HFFc6 (cell line): ENCODE results near the gene LIM2. TPM values are rescaled to one million over a fixed set of nuclear protein-coding genes. Genes with fewer than 3 reads are reported as not detected.
A peak's percentile ranks its signal among the peaks of the same experiment; 100 is the strongest.

Experiments
- DNase-seq: peaks from one replicate; pipeline ENCODE4 v3.0.0-alpha.2; 2018
- H3K27ac Mint-ChIP-seq: 2 replicates; pipeline ENCODE4 v1.8.0; 2020; ENCODE audit warnings: mild to moderate bottlenecking, mixed read lengths
- H3K27me3 Mint-ChIP-seq: 2 replicates; pipeline ENCODE4 v1.8.0; 2021; ENCODE audit warnings: mild to moderate bottlenecking, moderate library complexity, mixed read lengths; ENCODE audit not compliant: insufficient read depth
- H3K36me3 Mint-ChIP-seq: 2 replicates; pipeline ENCODE4 v1.8.0; 2021; ENCODE audit warnings: low read depth, mixed read lengths
- H3K4me1 Mint-ChIP-seq: 2 replicates; pipeline ENCODE4 v1.8.0; 2020; ENCODE audit warnings: low read depth, mixed read lengths
- H3K4me3 Mint-ChIP-seq: 2 replicates; pipeline ENCODE4 v1.8.0; 2020; ENCODE audit warnings: mild to moderate bottlenecking, moderate library complexity, mixed read lengths
- H3K9me3 Mint-ChIP-seq: 2 replicates; pipeline ENCODE4 v1.8.0; 2020; ENCODE audit warnings: mild to moderate bottlenecking, mixed read lengths
- CTCF ChIP-seq: fragments of 200-600 bp; sonication (generic); IDR thresholded peaks from 2 replicates; pipeline ENCODE4 v1.5.0; 2021; ENCODE audit warnings: antibody characterized with exemption, mild to moderate bottlenecking
- total RNA-seq, 6 experiments: library from RNA; stranded (reverse); fragmentation: NEBNext Ultra II Directional; extraction: Animal tissue kit (Norgen Biotek cat#: 25700); gene quantifications; 2 replicates in 1 of 6; 3 replicates in 5 of 6; pipeline ENCODE4 v1.2.3, GENCODE V29; 2021

Gene LIM2
- total RNA-seq, 6 experiments from 2014 or later: not detected

DNA sequence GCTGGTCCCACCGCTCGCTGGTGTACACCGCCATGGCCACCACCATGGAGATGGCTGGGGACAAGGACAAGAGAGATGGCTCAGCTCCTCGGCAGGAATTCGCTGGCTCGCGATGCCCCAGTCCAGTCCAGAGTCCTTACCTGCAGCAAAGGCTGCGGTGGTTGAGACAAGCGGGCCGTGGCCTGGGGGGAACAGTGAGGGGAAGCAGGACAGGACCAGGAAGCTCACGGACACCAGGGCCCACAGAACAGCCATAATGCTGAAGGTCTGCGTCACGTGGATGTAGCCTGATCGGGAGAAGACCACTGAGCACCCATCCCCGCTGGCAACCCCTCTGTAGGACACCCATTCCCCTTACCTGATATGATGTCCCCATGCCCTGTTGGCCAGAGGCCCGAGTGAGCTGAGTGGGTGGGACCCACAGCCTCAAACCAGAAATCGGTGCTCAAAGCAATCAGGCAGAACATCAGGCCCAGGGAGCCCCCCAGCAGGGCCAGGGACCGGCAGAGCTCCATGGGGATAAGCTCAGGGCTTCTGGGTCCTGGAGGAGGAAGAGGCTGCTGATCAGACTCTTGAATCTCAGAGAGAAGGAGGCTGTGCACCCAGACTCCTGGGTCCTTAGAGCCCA lies 15.6 kb downstream of the LIM2 start:
- peaks cover 6% of the 10 kb centered on the region for H3K4me1 Mint-ChIP-seq
- H3K27ac Mint-ChIP-seq: no peak overlapping the region
- no peaks in the 10 kb centered on the region for H3K36me3 Mint-ChIP-seq
- H3K9me3 Mint-ChIP-seq: no peaks in the 10 kb centered on the region
- H3K27me3 Mint-ChIP-seq: peaks cover 24% of the 10 kb centered on the region
- DNase-seq: no peak
- TF ChIP-seq CTCF: no peak
- H3K4me3 Mint-ChIP-seq: no peak overlapping the region

DNA sequence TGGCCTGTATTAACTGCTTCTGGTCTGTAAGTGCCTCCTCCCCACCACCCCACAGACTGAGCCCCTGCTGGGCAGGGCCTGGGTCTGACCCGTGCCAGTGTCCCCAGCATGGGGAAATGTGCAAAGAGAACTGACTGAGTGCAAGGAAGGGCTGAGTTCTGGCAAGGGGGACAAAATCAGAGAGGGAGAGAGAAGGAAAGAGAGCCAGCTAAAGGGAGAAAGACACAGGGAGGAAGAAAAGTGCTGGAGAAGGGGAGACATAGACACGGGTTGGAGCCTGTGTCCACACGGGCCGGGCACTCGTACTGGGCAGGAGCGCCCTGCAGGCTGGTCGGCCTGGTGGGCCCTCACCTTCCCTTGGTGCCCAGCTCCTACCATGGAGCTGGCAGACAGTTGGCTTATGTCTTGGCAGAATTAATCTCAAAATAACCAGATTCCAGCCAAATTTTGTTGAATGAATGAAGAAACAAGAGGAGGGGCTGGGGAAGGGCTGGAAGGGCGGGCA lies 16.5 kb downstream of the LIM2 start:
- Mint-ChIP-seq H3K4me1 (peaks cover 13% of the 10 kb centered on the region), H3K36me3 (no peaks in the 10 kb centered on the region), H3K9me3 (no peaks in the 10 kb centered on the region), H3K27me3 (peaks cover 24% of the 10 kb centered on the region), H3K4me3 (no peak overlapping the region), H3K27ac (no peak overlapping the region)
- DNase-seq: no peak
- TF ChIP-seq CTCF: no peak

DNA sequence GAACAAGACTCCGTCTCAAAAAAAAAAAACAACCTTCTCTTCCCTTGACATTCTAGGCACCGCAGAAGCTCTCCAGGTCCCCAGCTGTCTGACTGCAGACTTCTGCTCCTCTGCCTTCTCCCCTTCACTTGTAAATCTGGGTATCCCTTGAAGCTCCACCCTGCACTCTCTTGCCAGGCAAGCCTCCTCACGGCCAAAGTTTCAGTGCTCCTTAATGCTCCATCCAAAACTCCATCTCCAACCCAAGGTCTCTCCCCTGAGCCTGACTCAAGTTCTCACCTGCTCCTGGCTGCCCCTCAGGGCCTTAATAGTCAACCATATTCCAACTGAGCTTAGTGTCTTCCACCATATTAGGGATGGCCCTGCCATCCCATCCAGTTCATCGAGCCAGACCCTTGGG lies 17.5 kb downstream of the LIM2 start:
- H3K36me3 Mint-ChIP-seq: no peaks in the 10 kb centered on the region; the same call in 1 of the 2 replicates
- H3K4me3 Mint-ChIP-seq: peak overlapping the region; percentile 6; the same call in 1 of the 2 replicates
- H3K27me3 Mint-ChIP-seq: peaks cover 24% of the 10 kb centered on the region
- H3K4me1 Mint-ChIP-seq: peaks cover 17% of the 10 kb centered on the region
- no peaks in the 10 kb centered on the region for H3K9me3 Mint-ChIP-seq
- no peak overlapping the region for H3K27ac Mint-ChIP-seq
- DNase-seq: no peak
- TF ChIP-seq CTCF: no peak

DNA sequence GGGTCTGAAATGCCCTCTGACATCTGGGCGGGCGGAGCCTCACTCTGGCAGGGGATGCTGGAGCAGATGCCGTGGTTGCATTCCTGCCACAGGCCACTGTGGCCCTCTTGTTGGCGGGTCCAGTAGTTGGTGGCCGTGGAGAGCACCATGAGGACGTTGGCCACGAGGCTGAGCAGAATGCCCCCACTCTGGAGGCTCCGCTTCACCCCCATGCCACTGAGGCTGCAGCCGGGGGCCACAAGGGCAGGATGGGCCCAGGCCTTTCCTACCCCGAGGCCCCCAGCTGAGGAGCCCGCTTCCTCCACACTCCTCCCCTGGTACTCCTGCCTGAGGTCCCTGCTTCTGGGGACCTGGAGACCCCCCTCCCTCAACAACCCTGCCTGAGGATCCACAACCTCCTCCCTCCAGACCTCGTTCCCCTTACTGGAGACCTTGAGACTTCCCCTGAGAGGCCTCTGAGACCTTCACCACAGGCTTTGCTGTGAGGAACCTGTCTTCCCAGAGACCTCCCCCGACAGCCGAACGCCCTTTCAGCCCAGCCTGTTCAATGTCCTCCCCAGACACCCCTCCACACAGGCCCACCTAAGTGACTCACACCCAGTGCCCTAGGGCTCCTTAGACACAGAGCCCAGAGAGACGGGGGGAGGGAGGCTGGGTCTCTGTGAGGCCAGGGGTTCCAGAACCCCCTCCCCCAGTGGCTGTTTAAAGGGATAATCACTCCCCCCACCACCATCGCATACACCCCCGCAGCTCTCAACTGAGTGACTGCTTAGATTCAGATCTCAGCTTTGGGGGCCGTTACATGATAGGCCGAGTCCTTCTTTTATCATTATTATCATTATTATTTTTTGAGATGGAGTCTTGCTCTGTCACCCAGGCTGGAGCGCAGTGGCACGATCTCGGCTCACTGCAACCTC lies 19.1 kb downstream of the LIM2 start, which contains the start of gene CLDND2:
Gene CLDND2 (minus strand): TSS at position 638 of the 917 bp plus-strand sequence. CDS start 426 bp downstream, at position 212.
- Mint-ChIP-seq H3K27ac (peak within 1 kb of the TSS; percentile 97), H3K27me3 (peaks cover 16% of the 10 kb centered on the region), H3K9me3 (no peaks in the 10 kb centered on the region), H3K4me1 (peaks cover 31% of the 10 kb centered on the region), H3K4me3 (peak within 1 kb of the TSS; percentile 97), H3K36me3 (peaks cover 5% of the 10 kb centered on the region; the same call in 1 of the 2 replicates)
- no peak for TF ChIP-seq CTCF
- no peak for DNase-seq

DNA sequence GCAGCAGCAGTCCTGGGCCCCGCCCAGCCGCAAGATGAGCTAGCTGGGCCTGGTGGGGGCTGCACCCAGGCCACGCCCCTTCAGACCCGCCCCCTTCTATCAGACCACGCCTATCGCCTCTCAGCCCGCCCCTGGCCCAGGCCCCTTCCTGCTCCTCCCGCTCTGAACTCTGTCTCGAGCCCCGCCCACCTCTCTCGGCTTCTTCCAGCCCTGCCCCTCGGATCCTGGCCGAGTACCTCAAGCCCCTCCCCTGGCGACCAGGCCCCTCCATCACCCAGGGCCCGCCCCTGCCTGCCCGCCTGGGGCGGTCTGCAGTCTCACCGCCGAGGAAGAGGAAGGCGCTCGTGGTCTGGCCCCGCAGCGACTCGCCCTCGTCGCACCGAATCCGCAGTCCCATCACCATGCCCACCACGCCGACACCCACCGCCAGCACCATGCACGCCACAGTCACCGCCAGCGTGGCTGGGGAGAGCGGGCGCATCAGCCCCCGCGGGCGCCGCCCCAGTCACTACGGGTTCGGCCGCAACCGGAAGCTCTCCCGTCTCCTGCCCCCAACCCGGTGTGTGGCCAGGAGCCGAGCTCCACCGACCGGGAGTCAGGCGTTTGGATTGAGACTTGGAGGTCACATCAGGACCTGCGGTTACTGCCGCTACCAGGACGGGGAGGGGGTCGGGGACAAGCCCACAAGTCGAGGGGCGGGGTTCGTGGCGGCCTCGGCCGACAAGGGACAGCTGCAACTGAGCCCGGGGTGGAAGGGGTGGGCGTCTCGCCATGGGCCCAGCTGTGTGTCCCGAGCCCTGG lies 20.0 kb downstream of the LIM2 start:
- Mint-ChIP-seq H3K4me1 (peaks cover 39% of the 10 kb centered on the region), H3K27ac (peak overlapping the region; percentile 97), H3K9me3 (no peaks in the 10 kb centered on the region), H3K36me3 (peaks cover 5% of the 10 kb centered on the region; the same call in 1 of the 2 replicates), H3K4me3 (peak overlapping the region; percentile 97), H3K27me3 (peaks cover 13% of the 10 kb centered on the region)
- TF ChIP-seq CTCF: 0 out of 2 replicates have a peak, but pooled peaks have one; percentile 10
- DNase-seq: peak; percentile 99
